ENCODE measurements around the gene OR2Z1.
"Not testable (repeated sequence)": the region's sequence is repeated elsewhere in the genome, so short reads cannot be mapped to it uniquely, and the experiment has no call there.

The OR2Z1 gene

DNA sequence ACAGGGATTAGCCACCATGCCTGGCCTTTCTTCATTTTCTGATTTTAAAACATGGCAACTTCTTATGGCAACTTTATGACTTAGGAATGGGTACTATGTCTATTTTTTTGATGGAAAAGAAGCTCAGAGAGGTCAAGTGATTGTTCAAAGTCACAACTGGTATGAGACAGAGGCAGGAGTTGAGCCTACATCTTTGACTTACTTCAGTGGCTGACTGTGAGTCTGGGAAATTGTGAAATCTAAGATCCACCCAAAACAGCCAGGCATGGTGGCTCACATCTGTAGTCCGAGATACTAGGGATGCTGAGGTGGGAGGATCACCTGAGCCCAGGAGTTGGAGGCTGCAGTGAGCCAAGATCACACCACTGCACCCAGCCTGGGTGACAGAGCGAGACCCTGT, 20.5 kb upstream of the OR2Z1 start:
- in situ Hi-C loops (cut with HindIII; ENCODE audit: low sequenced_read_pairs) = no loop called here
- TF ChIP-seq, protein P1, sequence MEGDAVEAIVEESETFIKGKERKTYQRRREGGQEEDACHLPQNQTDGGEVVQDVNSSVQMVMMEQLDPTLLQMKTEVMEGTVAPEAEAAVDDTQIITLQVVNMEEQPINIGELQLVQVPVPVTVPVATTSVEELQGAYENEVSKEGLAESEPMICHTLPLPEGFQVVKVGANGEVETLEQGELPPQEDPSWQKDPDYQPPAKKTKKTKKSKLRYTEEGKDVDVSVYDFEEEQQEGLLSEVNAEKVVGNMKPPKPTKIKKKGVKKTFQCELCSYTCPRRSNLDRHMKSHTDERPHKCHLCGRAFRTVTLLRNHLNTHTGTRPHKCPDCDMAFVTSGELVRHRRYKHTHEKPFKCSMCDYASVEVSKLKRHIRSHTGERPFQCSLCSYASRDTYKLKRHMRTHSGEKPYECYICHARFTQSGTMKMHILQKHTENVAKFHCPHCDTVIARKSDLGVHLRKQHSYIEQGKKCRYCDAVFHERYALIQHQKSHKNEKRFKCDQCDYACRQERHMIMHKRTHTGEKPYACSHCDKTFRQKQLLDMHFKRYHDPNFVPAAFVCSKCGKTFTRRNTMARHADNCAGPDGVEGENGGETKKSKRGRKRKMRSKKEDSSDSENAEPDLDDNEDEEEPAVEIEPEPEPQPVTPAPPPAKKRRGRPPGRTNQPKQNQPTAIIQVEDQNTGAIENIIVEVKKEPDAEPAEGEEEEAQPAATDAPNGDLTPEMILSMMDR (IDR thresholded peaks at IDR 0.05; ENCODE audit: low read depth, low read length) = no peak
- no peak for DNase-seq (ENCODE audit: low read depth, low spot score)
- H3K4me3 ChIP-seq (ENCODE audit: low read depth, low read length) = no peak overlapping the region

GRCh38 chr19:8702350-8702749, 19.1 kb upstream of the OR2Z1 start:
- no peak for DNase-seq (ENCODE audit: low read depth, low spot score)
- in situ Hi-C loops (cut with HindIII; ENCODE audit: low sequenced_read_pairs) = no loop called here
- H3K4me3 ChIP-seq (ENCODE audit: low read depth, low read length) = no peak overlapping the region
- TF ChIP-seq, protein P1 (IDR thresholded peaks at IDR 0.05; ENCODE audit: low read depth, low read length) = no peak

DNA sequence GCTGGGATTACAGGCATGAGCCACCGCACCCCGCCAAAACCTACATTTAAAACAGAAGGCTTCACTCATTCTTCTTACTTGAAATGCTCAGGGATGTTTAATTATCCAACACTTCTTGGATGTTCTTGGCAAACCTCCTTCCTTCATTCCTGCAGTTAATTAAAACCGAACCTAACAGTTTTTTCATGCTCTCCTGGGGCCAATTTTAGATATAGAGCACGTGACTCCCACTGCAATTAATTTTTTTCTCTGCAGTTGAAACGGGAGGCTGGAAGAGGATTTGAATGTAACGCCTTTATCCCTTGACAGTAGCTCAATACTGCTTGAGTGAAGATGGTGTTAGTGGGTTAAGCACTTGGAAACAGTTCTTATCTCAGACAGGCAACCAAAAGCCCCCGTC, 18.2 kb upstream of the OR2Z1 start:
- TF ChIP-seq, protein P1 (IDR thresholded peaks at IDR 0.05; ENCODE audit: low read depth, low read length) = no peak
- DNase-seq (ENCODE audit: low read depth, low spot score) = no peak
- H3K4me3 ChIP-seq (ENCODE audit: low read depth, low read length) = no peak overlapping the region
- in situ Hi-C loops (cut with HindIII; ENCODE audit: low sequenced_read_pairs) = no loop called here

DNA sequence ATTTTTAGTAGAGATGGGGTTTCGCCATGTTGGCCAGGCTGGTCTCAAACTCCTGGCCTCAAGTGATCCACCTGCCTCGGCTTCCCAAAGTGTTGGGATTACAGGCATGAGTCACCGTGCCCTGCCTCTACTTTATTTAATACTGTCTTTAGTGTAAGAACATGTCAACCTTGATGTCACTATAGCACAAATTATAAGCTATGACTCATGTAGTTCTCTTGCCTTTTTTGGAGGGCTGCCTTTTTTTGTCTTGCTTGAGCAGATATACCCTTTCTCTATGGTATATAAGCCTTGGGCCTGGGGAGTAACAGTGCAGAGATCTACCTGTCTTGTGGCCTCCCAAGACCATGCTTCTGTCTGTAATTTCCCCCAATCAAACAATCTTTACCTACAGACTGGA, 16.1 kb upstream of the OR2Z1 start:
- in situ Hi-C loops (cut with HindIII; ENCODE audit: low sequenced_read_pairs) = not testable (repeated sequence)

GRCh38 chr19:8705742-8706141, 15.7 kb upstream of the OR2Z1 start:
- TF ChIP-seq, protein P1 (IDR thresholded peaks at IDR 0.05; ENCODE audit: low read depth, low read length) = no peak
- in situ Hi-C loops (cut with HindIII; ENCODE audit: low sequenced_read_pairs) = no loop called here
- no peak overlapping the region for H3K4me3 ChIP-seq (ENCODE audit: low read depth, low read length)
- no peak for DNase-seq (ENCODE audit: low read depth, low spot score)

More for the DNA sequence above, 16.1 kb upstream of the OR2Z1 start:
- not testable (repeated sequence) for DNase-seq (ENCODE audit: low read depth, low spot score); H3K4me3 ChIP-seq (ENCODE audit: low read depth, low read length)

DNA sequence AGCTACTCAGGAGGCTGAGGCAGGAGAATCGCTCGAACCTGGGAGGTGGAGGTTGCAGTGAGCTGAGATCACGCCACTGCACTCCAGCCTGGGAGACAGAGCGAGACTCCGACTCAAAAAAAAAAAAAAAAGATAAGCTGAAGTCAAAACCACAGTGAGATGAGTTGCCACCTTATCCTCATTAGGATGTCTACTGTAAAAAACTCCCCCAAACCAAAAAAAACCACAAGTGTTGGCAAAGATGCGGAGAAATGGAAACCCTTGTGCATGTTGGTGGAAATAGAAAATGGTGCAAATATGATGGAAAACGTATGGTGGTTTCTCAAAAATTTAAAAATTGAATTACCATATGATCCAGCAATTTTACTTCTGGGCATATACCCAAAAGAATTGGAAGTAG, 11.1 kb upstream of the OR2Z1 start:
- in situ Hi-C loops (cut with HindIII; ENCODE audit: low sequenced_read_pairs); DNase-seq (ENCODE audit: low read depth, low spot score); H3K4me3 ChIP-seq (ENCODE audit: low read depth, low read length): not testable (repeated sequence)

GRCh38 chr19:8722032-8722431, 598 bp downstream of the OR2Z1 start:
- DNase-seq (ENCODE audit: low read depth, low spot score) = no peak
- H3K4me3 ChIP-seq (ENCODE audit: low read depth, low read length) = no peak overlapping the region
- in situ Hi-C loops (cut with HindIII; ENCODE audit: low sequenced_read_pairs) = no loop called here
- TF ChIP-seq, protein P1 (IDR thresholded peaks at IDR 0.05; ENCODE audit: low read depth, low read length) = no peak

DNA sequence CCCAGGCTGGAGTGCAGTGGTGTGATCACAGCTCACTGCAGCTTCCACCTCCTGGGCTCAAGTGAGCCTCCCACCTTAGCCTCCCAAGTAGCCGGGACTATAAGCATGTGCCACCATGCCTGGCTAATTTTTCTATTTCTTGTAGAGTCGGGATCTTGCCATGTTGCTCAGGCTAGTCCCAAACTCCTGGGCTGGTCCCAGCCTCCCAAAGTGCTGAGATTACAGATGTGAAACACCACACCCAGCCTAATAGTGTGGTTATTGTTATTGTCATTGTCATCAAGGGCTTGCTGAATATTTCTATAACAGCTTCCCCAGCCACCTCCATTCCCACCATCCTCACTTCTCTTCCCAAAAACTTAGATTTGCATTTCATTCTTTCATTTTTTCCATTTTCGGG, 2.8 kb downstream of the OR2Z1 start:
- no peak overlapping the region for H3K4me3 ChIP-seq (ENCODE audit: low read depth, low read length)
- TF ChIP-seq, protein P1 (IDR thresholded peaks at IDR 0.05; ENCODE audit: low read depth, low read length) = no peak
- in situ Hi-C loops (cut with HindIII; ENCODE audit: low sequenced_read_pairs) = no loop called here
- DNase-seq (ENCODE audit: low read depth, low spot score) = no peak

All from astrocyte of the spinal cord (primary cell).